ENCODE results near the gene TBC1D14.

- peak; percentile 45; the same call in 1 of the 2 replicates for TF ChIP-seq CTCF (conservative IDR thresholded peaks at IDR 0.05; ENCODE audit: low read length)
- TF ChIP-seq EZH2phosphoT487 (IDR thresholded peaks at IDR 0.05; ENCODE audit: borderline replicate concordance, low read depth, low read length), result no peak
These were observed 158.7 kb downstream of the TBC1D14 start for GRCh38 chr4:7068279-7068842.
